ENCODE data around the gene APH1B.

Gene APH1B

GRCh38 chr15:63252292-63252691 lies 25.1 kb upstream of the APH1B start:
- no peak for DNase-seq (ENCODE audit: low read depth in 2 of 2)

DNA sequence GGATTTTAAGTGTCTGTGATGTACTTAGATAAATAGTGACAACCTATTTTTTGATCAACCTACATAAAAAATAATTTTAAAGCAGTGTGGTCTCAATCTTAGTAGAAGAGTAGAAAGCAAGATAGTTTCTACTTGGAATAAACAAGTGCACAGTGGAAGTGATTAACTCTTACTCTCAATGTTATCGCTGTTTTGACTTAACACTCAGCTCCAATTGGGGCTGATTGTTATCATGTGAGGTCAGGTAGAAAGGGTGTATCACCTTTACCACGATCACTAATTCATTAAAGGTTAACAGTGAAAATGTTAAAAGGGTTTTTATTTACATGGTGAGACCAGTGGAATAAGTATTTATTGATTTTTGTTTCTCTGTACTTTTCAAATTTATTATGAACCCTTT lies 22.4 kb upstream of the APH1B start:
- DNase-seq (ENCODE audit: low read depth in 2 of 2), result no peak

DNA sequence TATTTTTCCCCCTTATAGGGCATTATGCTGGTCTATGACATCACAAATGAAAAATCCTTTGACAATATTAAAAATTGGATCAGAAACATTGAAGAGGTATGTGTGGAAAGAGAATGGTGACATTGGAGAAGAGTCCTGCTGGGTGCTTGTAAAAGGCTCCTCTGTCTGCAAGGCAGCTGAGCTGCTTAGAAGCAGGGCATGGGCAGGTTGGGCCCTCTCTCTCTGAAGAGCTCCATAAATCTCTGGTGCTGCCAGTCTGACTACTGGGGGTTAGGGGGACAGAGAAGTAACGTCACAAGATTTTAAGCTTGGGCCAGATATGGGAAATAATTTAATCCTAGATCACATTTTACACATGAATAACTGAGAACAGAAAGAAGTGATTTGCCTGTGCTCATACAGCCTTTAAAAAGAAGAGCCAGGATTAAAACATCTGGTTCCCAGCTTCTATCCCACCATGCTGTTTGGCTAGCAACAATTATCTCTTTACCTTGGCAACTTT lies 21.9 kb upstream of the APH1B start:
- no peak for DNase-seq (ENCODE audit: low read depth in 2 of 2)

DNA sequence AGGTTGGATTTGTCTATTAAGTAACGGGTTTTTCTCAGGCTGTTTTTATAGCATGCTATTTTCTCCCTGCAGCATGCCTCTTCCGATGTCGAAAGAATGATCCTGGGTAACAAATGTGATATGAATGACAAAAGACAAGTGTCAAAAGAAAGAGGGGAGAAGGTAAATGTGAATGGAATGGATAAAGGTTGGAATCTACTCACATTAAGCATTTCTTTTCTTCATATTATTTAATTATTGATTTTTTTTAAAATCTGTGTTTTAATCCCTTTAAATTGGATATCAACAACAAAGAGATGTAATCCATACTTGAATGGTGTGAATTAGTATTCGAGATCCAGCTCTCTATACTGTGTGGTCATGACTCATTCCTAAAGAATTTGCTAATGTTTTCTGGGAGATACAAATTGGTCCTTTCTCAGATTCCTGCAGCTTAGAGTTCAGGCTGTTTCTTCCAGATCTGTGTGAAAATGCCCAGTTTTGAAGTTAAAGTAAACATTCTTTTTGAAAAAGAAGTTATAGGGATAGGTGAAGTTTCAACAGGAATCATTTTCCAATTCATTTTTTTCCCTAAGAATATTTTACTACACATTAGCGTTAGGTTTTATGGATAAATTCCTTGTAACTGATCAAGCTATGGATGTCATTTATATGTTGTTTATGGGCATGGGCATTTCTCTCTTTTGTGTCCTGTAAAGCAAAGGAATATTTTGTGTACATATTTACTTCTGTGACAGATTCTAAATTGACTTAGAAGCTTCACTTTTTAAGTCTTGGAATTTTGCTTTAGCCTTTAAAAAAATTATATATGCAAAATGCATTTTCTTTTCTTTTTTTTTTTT lies 20.8 kb upstream of the APH1B start:
- no peak for DNase-seq (ENCODE audit: low read depth in 2 of 2)

GRCh38 chr15:63258658-63259057 lies 18.7 kb upstream of the APH1B start:
- no peak for DNase-seq (ENCODE audit: low read depth in 2 of 2)

GRCh38 chr15:63260791-63261190 lies 16.6 kb upstream of the APH1B start:
- no peak for DNase-seq (ENCODE audit: low read depth in 2 of 2)

GRCh38 chr15:63261311-63261710 lies 16.1 kb upstream of the APH1B start:
- DNase-seq (ENCODE audit: low read depth in 2 of 2), result no peak

DNA sequence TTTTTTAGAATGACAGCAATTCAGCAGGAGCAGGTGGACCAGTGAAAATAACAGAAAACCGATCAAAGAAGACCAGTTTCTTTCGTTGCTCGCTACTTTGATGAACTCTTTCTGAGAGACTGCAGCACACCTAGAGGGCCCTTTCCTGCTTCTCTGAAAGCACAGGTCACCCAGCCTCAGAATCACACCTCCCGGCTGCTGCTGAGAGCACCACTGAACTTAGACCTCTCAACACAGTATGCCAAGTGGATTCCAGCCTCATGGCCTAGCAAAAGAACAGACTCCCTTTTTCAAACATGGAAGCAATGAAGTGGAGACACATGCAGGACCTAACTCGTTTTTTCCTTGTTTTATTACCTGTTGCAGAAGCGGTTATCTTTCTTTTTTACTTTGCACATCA lies 13.9 kb upstream of the APH1B start:
- no peak for DNase-seq (ENCODE audit: low read depth in 2 of 2)

DNA sequence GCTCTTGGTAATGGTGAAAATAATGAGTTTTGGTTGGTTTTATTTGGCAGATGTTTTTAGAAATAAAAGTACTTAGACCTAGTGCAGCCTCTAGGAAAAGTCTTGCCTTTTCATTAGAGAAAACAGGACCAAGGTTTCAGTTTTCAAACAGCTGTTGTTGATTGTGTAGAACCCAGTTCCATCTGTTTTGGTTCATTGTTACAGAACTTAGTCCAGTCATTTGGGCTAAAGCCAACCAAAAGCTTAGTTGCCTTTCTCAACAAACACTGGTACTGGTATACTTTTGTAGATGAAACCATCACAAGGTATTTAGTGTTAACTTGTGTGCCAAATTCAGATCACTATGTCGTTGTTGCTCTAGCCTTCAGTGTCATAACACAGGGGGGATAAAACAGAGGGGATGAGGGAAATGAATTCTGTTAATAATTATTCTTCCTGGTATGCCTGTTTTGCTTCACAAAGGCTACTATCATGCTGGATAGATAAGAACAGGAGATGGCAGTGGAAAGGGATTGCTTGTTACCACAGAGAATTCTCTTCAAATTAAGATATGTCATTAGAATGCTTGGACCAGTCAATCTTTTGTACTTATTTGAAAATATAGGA lies 12.6 kb upstream of the APH1B start:
- DNase-seq (ENCODE audit: low read depth in 2 of 2), result no peak

DNA sequence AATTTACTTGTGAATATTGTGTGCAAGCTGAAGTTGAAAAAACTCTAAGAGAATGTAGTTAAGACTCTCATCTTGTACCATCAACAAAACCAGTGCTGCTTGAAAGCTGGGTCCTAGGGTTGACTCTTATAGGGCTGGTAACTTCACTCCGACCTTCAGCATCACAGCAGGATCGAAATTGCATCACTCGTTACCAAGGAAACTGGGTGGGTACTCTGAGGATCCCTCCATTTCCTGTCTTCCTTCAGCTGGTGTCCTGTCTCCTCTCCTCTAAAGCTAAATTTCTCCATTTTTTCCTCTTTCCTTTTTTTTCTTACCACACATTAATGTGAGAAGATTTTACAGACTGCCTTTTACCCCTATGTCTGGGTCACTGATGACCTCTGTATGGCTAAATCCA lies 3.0 kb upstream of the APH1B start:
- no peak for DNase-seq (ENCODE audit: low read depth in 2 of 2)

DNA sequence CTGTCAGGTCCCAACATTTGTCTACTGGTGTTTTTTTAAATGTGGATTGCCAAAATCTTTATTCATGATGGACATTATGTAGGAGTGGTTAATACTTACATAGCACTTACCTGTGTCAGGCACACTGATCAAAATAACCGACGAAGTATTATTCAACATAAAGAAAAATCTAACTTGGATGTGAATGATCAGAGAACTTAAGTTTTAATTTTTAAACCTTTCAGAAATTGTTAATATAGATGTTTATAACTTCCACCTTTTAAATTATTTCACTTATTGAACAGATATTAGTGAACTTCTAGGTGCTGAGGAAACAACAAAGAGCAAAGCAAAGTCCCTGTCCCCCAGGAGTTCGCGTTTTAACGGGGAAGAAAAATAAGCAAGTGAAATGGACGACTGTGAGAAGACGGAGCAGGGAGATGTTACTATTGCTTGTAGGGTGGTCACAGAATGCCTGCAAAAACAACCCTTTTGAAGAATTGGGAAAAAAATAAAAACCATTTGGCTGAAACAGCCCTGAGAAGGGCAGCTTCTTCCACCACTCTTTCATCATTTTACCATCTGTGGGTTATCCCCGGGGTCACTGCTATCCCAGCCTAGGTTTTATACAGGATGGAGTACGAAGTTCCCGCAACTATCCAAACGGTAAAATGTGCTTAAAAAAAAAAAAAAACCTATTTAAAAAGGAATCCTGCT lies 915 bp upstream of the APH1B start:
- DNase-seq (ENCODE audit: low read depth in 2 of 2), result no peak

GRCh38 chr15:63277893-63278456 lies 570 bp downstream of the APH1B start:
- DNase-seq (ENCODE audit: low read depth in 2 of 2), result no peak

DNA sequence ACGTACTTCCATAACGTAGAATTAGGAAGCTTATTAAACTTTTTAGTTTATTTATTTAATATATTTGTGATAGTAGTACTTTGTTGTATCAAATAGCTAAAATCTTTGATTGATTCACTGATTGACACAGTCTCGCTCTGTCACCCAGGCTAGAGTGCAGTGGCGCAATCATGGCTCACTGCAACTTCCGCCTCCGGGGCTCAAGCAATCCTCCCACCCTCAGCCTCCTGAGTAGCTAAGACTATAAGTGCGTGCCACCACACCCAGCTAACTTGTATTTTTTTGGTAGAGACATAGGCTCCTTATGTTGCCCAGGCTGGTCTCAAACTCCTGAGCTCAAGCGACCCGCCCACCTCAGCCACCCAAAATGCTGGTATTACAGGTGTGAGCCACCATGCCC lies 5.7 kb downstream of the APH1B start:
- DNase-seq (ENCODE audit: low read depth in 2 of 2), result no peak

DNA sequence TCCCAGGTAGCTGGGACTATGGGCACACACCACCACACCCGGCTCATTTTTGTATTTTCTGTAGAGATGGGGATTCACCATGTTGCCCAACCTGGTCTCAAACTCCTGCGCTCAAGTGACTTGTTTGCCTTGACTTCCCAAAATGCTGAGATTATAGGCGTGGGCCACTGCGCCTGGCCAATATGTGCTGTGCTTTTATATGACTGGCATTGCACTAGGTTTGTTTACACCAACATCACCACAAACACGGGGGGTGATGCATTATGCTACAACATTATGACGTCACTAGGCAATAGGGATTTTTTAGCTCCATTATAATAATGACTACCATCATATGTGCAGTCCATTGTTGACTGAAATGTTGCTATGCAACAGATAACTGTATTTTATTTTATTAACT lies 6.9 kb downstream of the APH1B start:
- no peak for DNase-seq (ENCODE audit: low read depth in 2 of 2)

- no peak for DNase-seq (ENCODE audit: low read depth in 2 of 2)
These were observed 9.7 kb downstream of the APH1B start for GRCh38 chr15:63287109-63287508.

DNA sequence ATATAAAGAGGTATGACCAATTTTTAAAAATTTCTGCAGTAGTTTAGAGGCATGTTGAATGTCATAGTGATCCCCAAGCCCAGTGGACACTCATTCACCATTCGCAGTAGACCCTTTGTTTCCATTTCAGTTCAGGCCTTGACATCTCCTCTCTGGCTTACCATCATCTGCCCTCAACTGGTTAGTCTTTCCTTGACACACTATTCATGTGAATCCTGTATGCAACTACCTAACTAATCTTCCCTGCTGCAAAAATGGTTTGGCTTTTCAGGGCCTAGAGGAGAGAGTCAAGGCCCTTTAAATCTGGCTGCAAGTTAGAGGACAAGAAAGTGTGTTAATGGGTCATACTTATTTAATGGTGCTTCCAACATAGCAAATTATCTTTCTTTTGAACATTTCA lies 10.9 kb downstream of the APH1B start:
- no peak for DNase-seq (ENCODE audit: low read depth in 2 of 2)

GRCh38 chr15:63288778-63289378 lies 11.5 kb downstream of the APH1B start:
- DNase-seq (ENCODE audit: low read depth in 2 of 2), result no peak

GRCh38 chr15:63291507-63291906 lies 14.1 kb downstream of the APH1B start:
- DNase-seq (ENCODE audit: low read depth in 2 of 2), result no peak

- DNase-seq (ENCODE audit: low read depth in 2 of 2), result no peak
These were observed 14.8 kb downstream of the APH1B start for GRCh38 chr15:63292241-63292640.

GRCh38 chr15:63292771-63293170 lies 15.4 kb downstream of the APH1B start:
- no peak for DNase-seq (ENCODE audit: low read depth in 2 of 2)

GRCh38 chr15:63294359-63294758 lies 17.0 kb downstream of the APH1B start:
- no peak for DNase-seq (ENCODE audit: low read depth in 2 of 2)

- DNase-seq (ENCODE audit: low read depth in 2 of 2), result no peak
These were observed 17.9 kb downstream of the APH1B start for GRCh38 chr15:63295341-63295740.
